Measurements from ENCODE around the gene SCIMP. TPM values are rescaled to one million over a fixed set of nuclear protein-coding genes. Genes with fewer than 3 reads are reported as not detected.

SCIMP gene
- total and polyA plus RNA-seq, 2 of the 13 experiments (the other 11 are each of a cell fraction or from before 2014, with no cell fraction given) = not detected

Other genes starting within 250 kb of the SCIMP start
- 4.0 and 4.1 TPM in 2 replicates for gene CAMTA2, start 247.2 kb downstream of the SCIMP start, total RNA-seq (2016; rRNA removed; fragmentation: Illumina TruSeq; extraction: Trizol)
- gene CAMTA2, start 247.2 kb downstream of the SCIMP start, polyA plus RNA-seq (2011; rRNA removed) = 7.1 and 8.9 TPM in 2 replicates
- 0.35 and 0.93 TPM in 2 replicates for gene INCA1, start 237.3 kb downstream of the SCIMP start, total RNA-seq (2016; rRNA removed; fragmentation: Illumina TruSeq; extraction: Trizol)
- 2.6 and 3.3 TPM in 2 replicates for gene INCA1, start 237.3 kb downstream of the SCIMP start, polyA plus RNA-seq (2011; rRNA removed)
- 79.0 and 104 TPM in 2 replicates for gene KIF1C, start 236.9 kb downstream of the SCIMP start, total RNA-seq (2016; rRNA removed; fragmentation: Illumina TruSeq; extraction: Trizol)
- 70.0 and 77.7 TPM in 2 replicates for gene KIF1C, start 236.9 kb downstream of the SCIMP start, polyA plus RNA-seq (2011; rRNA removed)
- gene SLC52A1, start 199.4 kb downstream of the SCIMP start, total RNA-seq (2016; rRNA removed; fragmentation: Illumina TruSeq; extraction: Trizol) = 0.13 TPM in 1 of 2 replicates, not detected in the other
- gene SLC52A1, start 199.4 kb downstream of the SCIMP start, polyA plus RNA-seq (2011; rRNA removed) = 0.03 TPM in 1 of 2 replicates, not detected in the other
- gene ZFP3, start 156.4 kb downstream of the SCIMP start, total RNA-seq (2016; rRNA removed; fragmentation: Illumina TruSeq; extraction: Trizol) = not detected in 2 replicates
- gene ZFP3, start 156.4 kb downstream of the SCIMP start, polyA plus RNA-seq (2011; rRNA removed) = not detected in 2 replicates
- 28.7 and 35.4 TPM in 2 replicates for gene ZNF232, start 123.0 kb downstream of the SCIMP start, total RNA-seq (2016; rRNA removed; fragmentation: Illumina TruSeq; extraction: Trizol)
- gene ZNF232, start 123.0 kb downstream of the SCIMP start, polyA plus RNA-seq (2011; rRNA removed) = 7.8 and 9.2 TPM in 2 replicates
- 0.04 TPM in 2 replicates for gene USP6, start 118.8 kb downstream of the SCIMP start, total RNA-seq (2016; rRNA removed; fragmentation: Illumina TruSeq; extraction: Trizol)
- not detected in 2 replicates for gene USP6, start 118.8 kb downstream of the SCIMP start, polyA plus RNA-seq (2011; rRNA removed)
- gene ZNF594, start 43.0 kb downstream of the SCIMP start, total RNA-seq (2016; rRNA removed; fragmentation: Illumina TruSeq; extraction: Trizol) = 9.0 and 9.6 TPM in 2 replicates
- gene ZNF594, start 43.0 kb downstream of the SCIMP start, polyA plus RNA-seq (2011; rRNA removed) = 2.9 TPM in 2 replicates
- 41.5 and 56.5 TPM in 2 replicates for gene RABEP1, start 47.4 kb upstream of the SCIMP start, total RNA-seq (2016; rRNA removed; fragmentation: Illumina TruSeq; extraction: Trizol)
- gene RABEP1, start 47.4 kb upstream of the SCIMP start, polyA plus RNA-seq (2011; rRNA removed) = 11.1 and 13.7 TPM in 2 replicates
- 130 and 170 TPM in 2 replicates for gene NUP88, start 184.8 kb upstream of the SCIMP start, total RNA-seq (2016; rRNA removed; fragmentation: Illumina TruSeq; extraction: Trizol)
- 39.5 and 48.2 TPM in 2 replicates for gene NUP88, start 184.8 kb upstream of the SCIMP start, polyA plus RNA-seq (2011; rRNA removed)
- 54.7 and 58.5 TPM in 2 replicates for gene RPAIN, start 185.3 kb upstream of the SCIMP start, total RNA-seq (2016; rRNA removed; fragmentation: Illumina TruSeq; extraction: Trizol)
- 36.3 and 42.1 TPM in 2 replicates for gene RPAIN, start 185.3 kb upstream of the SCIMP start, polyA plus RNA-seq (2011; rRNA removed)
- 631 and 680 TPM in 2 replicates for gene C1QBP, start 204.3 kb upstream of the SCIMP start, total RNA-seq (2016; rRNA removed; fragmentation: Illumina TruSeq; extraction: Trizol)
- 143 and 219 TPM in 2 replicates for gene C1QBP, start 204.3 kb upstream of the SCIMP start, polyA plus RNA-seq (2011; rRNA removed)
- gene DHX33, start 234.1 kb upstream of the SCIMP start, total RNA-seq (2016; rRNA removed; fragmentation: Illumina TruSeq; extraction: Trizol) = 20.1 and 34.8 TPM in 2 replicates
- gene DHX33, start 234.1 kb upstream of the SCIMP start, polyA plus RNA-seq (2011; rRNA removed) = 15.5 and 18.4 TPM in 2 replicates